CD4-positive, alpha-beta T cell (primary cell): Measurements from ENCODE around the gene EML6. TPM values are rescaled to one million over a fixed set of nuclear protein-coding genes. Genes with fewer than 3 reads are reported as not detected.
A peak's percentile ranks its signal among the peaks of the same experiment; 100 is the strongest.

Experiments
- ATAC-seq: fragments of 200-7000 bp; cut with Tn5 transposase; one replicate; pipeline ENCODE4 v1.10.0; 2022; ENCODE audit warnings: mild to moderate bottlenecking; ENCODE audit not compliant: poor library complexity
- CTCF ChIA-PET: fragments of 350-600 bp; sonication (Branson Sonifier 250); formaldehyde crosslinking; loops from one replicate; lab custom pipeline; 2021; ENCODE audit warnings: antibody characterized with exemption, inconsistent platforms; lab: Charles Lee
- POLR2A ChIA-PET: fragments of 350-600 bp; sonication (Branson Sonifier 250); formaldehyde crosslinking; loops from one replicate; lab custom pipeline; 2021; ENCODE audit warnings: antibody characterized with exemption, inconsistent platforms; lab: Charles Lee
- DNase-seq, 14 experiments: peaks; one replicate each; pipeline ENCODE4 v3.0.0-alpha.2; 2013 to 2020; ENCODE audit warnings: mixed read lengths in 2 of 14
- H3K27ac ChIP-seq, 2 donors: one replicate each; pipeline versions ENCODE4 v1.5.1 to v1.7.0; 2013; ENCODE audit warnings: low read length in 2 of 2, low read depth in 1 of 2, mild to moderate bottlenecking in 1 of 2
- H3K27me3 ChIP-seq, 2 experiments: 1 replicate in 1 of 2; 2 replicates in 1 of 2; pipeline versions ENCODE4 v1.6.1 to v1.7.0; 2013; ENCODE audit warnings: low read length in 2 of 2, control low read depth in 1 of 2, mild to moderate bottlenecking in 1 of 2, moderate library complexity in 1 of 2; ENCODE audit not compliant: insufficient read depth in 2 of 2, control insufficient read depth in 1 of 2
- H3K36me3 ChIP-seq: one replicate; pipeline ENCODE4 v1.6.1; 2013; ENCODE audit warnings: low read length, control low read depth; ENCODE audit not compliant: insufficient read depth
- H3K4me1 ChIP-seq: one replicate; pipeline ENCODE4 v1.6.1; 2013; ENCODE audit warnings: low read length, control low read depth; ENCODE audit not compliant: insufficient read depth
- H3K4me3 ChIP-seq: one replicate; pipeline ENCODE4 v1.5.1; 2013; ENCODE audit warnings: mild to moderate bottlenecking, low read length, moderate library complexity
- H3K9me3 ChIP-seq, 2 experiments: 1 replicate in 1 of 2; 2 replicates in 1 of 2; pipeline versions ENCODE4 v1.6.1 to v1.7.0; 2013; ENCODE audit warnings: low read length in 2 of 2, mild to moderate bottlenecking in 2 of 2, control low read depth in 1 of 2, moderate library complexity in 1 of 2; ENCODE audit not compliant: control insufficient read depth in 1 of 2, insufficient read depth in 1 of 2
- H3K27ac Mint-ChIP-seq: one replicate; pipeline ENCODE4 v1.8.0; 2020; ENCODE audit warnings: mixed read lengths
- H3K27me3 Mint-ChIP-seq: one replicate; pipeline ENCODE4 v1.8.0; 2021; ENCODE audit warnings: mixed read lengths
- H3K36me3 Mint-ChIP-seq: one replicate; pipeline ENCODE4 v1.8.0; 2021; ENCODE audit warnings: low read depth, mixed read lengths
- H3K4me1 Mint-ChIP-seq: one replicate; pipeline ENCODE4 v1.8.0; 2021; ENCODE audit warnings: low read depth, mixed read lengths
- H3K4me3 Mint-ChIP-seq: one replicate; pipeline ENCODE4 v1.8.0; 2020; ENCODE audit warnings: mild to moderate bottlenecking, mixed read lengths
- H3K9me3 Mint-ChIP-seq: one replicate; pipeline ENCODE4 v1.8.0; 2020; ENCODE audit warnings: mixed read lengths
- CTCF ChIP-seq: fragments of 200-600 bp; IDR thresholded peaks from one replicate; pipeline ENCODE4 v1.8.0; 2022; ENCODE audit warnings: antibody characterized with exemption, mild to moderate bottlenecking
- intact Hi-C, 2 experiments: fragments of 100-400 bp; cut with DNase I in 1 of 2; cut with micrococcal nuclease in 1 of 2; formaldehyde crosslinking; loops; one replicate each; pipeline versions ENCODE4 v1.15.1 to v1.9.0; 2023 to 2025; cut with DNase I, micrococcal nuclease
- total RNA-seq, 174 experiments: library from RNA in 2 of 174; stranded (reverse) in 2 of 174; gene quantifications; one replicate each; pipeline ENCODE4 v1.2.3 and lab custom pipeline; 2021 to 2026

Gene EML6
- total RNA-seq, 2 experiments from 2014 or later, result 0.22 to 0.34 TPM

- Mint-ChIP-seq H3K36me3 (no peaks in the 10 kb centered on the region), H3K27ac (no peak overlapping the region), H3K27me3 (no peaks in the 10 kb centered on the region), H3K9me3 (no peaks in the 10 kb centered on the region), H3K4me1 (peaks cover 85% of the 10 kb centered on the region), H3K4me3 (no peak overlapping the region)
- H3K27ac ChIP-seq, result no peak overlapping the region
- no peaks in the 10 kb centered on the region for H3K9me3 ChIP-seq
- intact Hi-C loops, result no loop called here
- no peaks in the 10 kb centered on the region for H3K4me1 ChIP-seq
- H3K27me3 ChIP-seq, result no peaks in the 10 kb centered on the region
- DNase-seq (no peak), ATAC-seq (no peak)
- CTCF ChIA-PET, result interaction anchor here (1.7 kb wide), 1 partner anchor 8 kb away, joined by 3 read pairs; no protein-coding TSS in a partner anchor
- no peak for TF ChIP-seq CTCF
- H3K4me3 ChIP-seq, result no peak overlapping the region
- H3K36me3 ChIP-seq, result no peaks in the 10 kb centered on the region
- POLR2A ChIA-PET, result interaction anchor here (0.6 kb wide), 1 partner anchor 1479 kb away, joined by 3 read pairs; no protein-coding TSS in a partner anchor
Measured at GRCh38 chr2:55001716-55002115, 278.3 kb downstream of the EML6 start.

GRCh38 chr2:55003706-55004639 is 280.5 kb downstream of the EML6 start:
- no peaks in the 10 kb centered on the region for H3K36me3 Mint-ChIP-seq
- Histone ChIP-seq H3K36me3 (no peaks in the 10 kb centered on the region), H3K9me3 (no peaks in the 10 kb centered on the region), H3K4me3 (no peak overlapping the region), H3K27me3 (no peaks in the 10 kb centered on the region), H3K27ac (no peak overlapping the region), H3K4me1 (peaks cover 5% of the 10 kb centered on the region)
- intact Hi-C loops, result no loop called here
- no peak overlapping the region for H3K27ac Mint-ChIP-seq
- H3K4me3 Mint-ChIP-seq, result no peak overlapping the region
- no peaks in the 10 kb centered on the region for H3K9me3 Mint-ChIP-seq
- ATAC-seq (no peak), DNase-seq (no peak)
- ChIA-PET POLR2A (no interaction called here), CTCF (interaction anchor here (1.2 to 2.2 kb wide), 3 partner anchors 9 to 45 kb away, joined by 3 to 6 read pairs (median 4); no protein-coding TSS in a partner anchor)
- no peak for TF ChIP-seq CTCF
- no peaks in the 10 kb centered on the region for H3K27me3 Mint-ChIP-seq
- H3K4me1 Mint-ChIP-seq, result peaks cover 79% of the 10 kb centered on the region

GRCh38 chr2:55006306-55006705 is 282.8 kb downstream of the EML6 start:
- POLR2A ChIA-PET, result interaction anchor here (0.6 to 1.2 kb wide), 4 partner anchors 11 to 111 kb away, joined by 3 to 5 read pairs (median 3); partner anchors contain the start of gene RTN4
- H3K9me3 ChIP-seq, result no peaks in the 10 kb centered on the region
- no peak overlapping the region for H3K27ac ChIP-seq
- ATAC-seq (no peak), DNase-seq (peak in 1 of 14 experiments; percentile 9)
- TF ChIP-seq CTCF, result no peak
- H3K4me3 ChIP-seq, result no peak overlapping the region
- intact Hi-C loops, result no loop called here
- Mint-ChIP-seq H3K4me1 (peaks cover 73% of the 10 kb centered on the region), H3K4me3 (peak overlapping the region; percentile 39), H3K27ac (peak overlapping the region; percentile 48), H3K36me3 (peaks cover 5% of the 10 kb centered on the region), H3K27me3 (no peaks in the 10 kb centered on the region), H3K9me3 (no peaks in the 10 kb centered on the region)
- H3K36me3 ChIP-seq, result no peaks in the 10 kb centered on the region
- peaks cover 9% of the 10 kb centered on the region for H3K4me1 ChIP-seq
- H3K27me3 ChIP-seq, result no peaks in the 10 kb centered on the region
- CTCF ChIA-PET, result interaction anchor here (1.0 kb wide), 1 partner anchor 9 kb away, joined by 3 read pairs; no protein-coding TSS in a partner anchor
